GM18505 (cell line): Measurements from ENCODE around the gene SLC48A1.

Experiments used
- ATAC-seq: cut with Tn5 transposase; IDR thresholded peaks from one replicate; pipeline ENCODE4 v1.9.1; 2021; ENCODE audit not compliant: unreplicated experiment
- POLR2A ChIP-seq: IDR thresholded peaks from 4 replicates; pipeline ENCODE4 v1.6.1; 2011; ENCODE audit warnings: borderline replicate concordance; ENCODE audit not compliant: insufficient read depth, insufficient read length; ENCODE audit errors: extremely low read depth

The SLC48A1 gene

DNA sequence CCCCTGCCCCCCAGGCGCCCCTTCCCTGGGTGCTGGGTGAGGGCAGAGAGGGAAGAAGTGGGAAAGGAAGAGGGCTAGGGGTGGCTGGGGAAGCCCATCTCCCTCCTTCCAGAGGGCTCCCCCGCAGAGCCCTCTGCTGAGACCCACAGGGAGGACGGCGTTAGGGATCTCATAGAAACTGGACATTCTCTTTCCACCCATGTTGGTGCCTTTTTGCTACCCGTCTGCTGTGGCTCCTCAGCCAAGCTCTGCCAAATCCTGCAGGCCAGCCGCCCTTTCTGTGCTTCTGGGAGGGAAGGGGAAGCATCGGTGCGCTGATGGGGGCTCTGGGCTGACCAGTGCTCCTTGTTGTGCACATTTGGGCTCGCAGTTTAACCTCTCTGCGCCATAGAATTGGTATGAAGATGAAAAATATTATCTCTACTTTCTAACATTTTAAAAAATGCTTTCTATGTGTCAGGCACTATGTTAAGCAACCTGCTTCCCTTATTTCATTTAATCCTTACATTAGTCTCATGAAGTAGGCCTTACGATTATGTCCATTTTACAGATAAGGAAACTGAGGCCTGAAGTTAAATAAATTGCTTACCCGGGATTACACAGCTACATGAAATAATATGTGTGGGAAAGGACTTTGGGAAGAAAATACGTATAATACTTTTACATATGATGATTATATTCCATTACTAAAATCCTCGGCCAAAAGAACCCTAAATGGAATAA is 981 bp downstream of the SLC48A1 start:
- TF ChIP-seq POLR2A: no peak
- no peak for ATAC-seq

GRCh38 chr12:47774663-47775062 is 1.6 kb downstream of the SLC48A1 start:
- no peak for TF ChIP-seq POLR2A
- no peak for ATAC-seq

GRCh38 chr12:47775100-47775911 is 2.3 kb downstream of the SLC48A1 start:
- no peak for TF ChIP-seq POLR2A
- no peak for ATAC-seq

- no peak for TF ChIP-seq POLR2A
- no peak for ATAC-seq
These were observed 3.6 kb downstream of the SLC48A1 start for GRCh38 chr12:47776471-47777143.

- no peak for ATAC-seq
- TF ChIP-seq POLR2A: no peak
These were observed 4.1 kb downstream of the SLC48A1 start for GRCh38 chr12:47777151-47777550.

GRCh38 chr12:47777741-47778558 is 4.9 kb downstream of the SLC48A1 start:
- ATAC-seq: no peak

GRCh38 chr12:47778881-47779280 is 5.8 kb downstream of the SLC48A1 start:
- no peak for TF ChIP-seq POLR2A
- no peak for ATAC-seq

More at GRCh38 chr12:47777741-47778558, 4.9 kb downstream of the SLC48A1 start:
- TF ChIP-seq POLR2A: no peak

- ATAC-seq: peak; percentile 67
These were observed 6.4 kb downstream of the SLC48A1 start for GRCh38 chr12:47779301-47779942.

DNA sequence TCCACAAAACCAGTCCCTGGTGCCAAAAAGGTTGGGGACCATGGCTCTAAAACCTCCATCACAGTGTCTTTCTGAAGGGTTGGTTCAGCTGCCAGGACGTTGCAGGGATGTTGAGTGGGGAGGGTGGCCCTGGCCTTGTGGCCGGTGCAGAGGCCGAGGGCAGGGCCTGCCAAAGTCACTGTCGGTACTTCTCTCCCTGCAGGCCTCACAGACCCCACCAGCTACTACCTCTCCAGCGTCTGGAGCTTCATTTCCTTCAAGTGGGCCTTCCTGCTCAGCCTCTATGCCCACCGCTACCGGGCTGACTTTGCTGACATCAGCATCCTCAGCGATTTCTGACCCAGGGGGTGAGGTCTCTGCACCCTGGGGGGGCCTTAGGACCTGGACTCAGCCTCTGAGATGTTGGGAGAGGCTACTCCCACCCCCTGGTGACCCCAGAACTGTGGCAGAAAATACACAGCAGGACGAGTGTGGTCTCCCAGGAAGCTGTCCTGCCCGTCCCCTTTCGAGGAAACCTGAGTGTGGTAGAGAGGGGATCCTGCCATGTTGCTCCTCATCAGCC is 7.0 kb downstream of the SLC48A1 start:
- no peak for ATAC-seq
- no peak for TF ChIP-seq POLR2A

More at GRCh38 chr12:47779301-47779942, 6.4 kb downstream of the SLC48A1 start:
- TF ChIP-seq POLR2A: no peak

DNA sequence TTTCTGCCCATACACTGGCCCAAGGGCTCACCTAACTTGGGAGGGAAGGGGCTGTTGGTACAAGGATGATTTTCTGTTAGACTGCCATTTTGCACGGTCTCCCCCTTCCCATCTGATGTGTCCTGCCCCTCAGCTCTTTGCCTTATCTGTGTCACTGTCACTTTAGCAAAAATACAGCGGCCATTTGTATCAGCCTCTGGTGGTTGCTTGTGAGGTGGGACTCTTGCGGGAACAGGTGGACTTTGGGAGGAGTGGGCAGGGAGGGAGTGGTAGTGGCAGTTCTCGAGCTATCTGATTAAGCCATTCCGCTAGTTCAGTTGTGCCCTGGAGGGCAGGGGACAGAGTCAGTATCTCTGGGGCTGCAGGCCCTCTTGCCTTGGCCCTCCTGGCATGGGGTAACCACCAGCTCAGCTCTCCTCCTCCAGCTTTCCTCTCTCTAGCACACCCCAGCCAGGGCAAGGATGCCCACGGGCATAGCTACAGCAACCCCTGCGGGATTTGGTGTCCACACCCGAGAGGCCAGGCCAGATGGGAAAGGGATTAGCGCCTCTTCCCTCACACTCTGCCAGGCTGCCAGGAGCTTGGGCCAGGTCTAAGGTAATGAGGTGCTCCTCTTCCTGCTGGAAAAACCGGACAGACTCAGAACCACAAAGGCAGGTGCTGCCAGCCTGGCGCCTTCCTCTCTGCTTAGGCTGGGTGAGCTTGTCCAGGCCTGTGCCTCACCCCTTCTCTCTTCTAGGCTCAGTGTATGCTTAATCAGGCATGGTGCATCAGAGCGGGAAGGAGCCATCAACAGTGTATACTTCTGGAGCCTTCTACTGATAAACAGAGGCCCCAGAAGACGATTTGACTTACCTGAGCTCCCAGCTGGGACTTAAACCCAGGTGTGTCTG is 8.7 kb downstream of the SLC48A1 start:
- no peak for TF ChIP-seq POLR2A
- no peak for ATAC-seq

DNA sequence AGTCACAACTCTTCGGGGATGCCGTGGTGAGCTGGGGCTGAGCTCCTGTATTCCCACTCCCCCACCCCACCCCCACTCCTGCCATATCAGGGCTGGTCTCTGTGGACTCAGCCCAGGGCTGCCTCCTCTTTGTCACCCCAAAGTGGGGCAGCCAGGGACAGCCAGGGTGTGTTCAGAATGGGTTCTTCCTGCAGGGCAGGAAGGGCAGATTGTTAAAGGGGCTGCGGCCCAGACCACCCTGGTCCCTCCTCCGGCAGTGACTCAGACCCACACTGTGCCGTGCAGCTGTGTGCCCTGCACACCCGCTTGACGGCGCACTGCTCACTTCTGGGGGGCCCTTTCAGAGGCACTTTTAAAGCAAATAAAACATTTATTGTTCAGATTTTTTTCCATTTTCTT is 9.3 kb downstream of the SLC48A1 start:
- no peak for ATAC-seq
- TF ChIP-seq POLR2A: no peak

GRCh38 chr12:47783024-47783755 is 10.2 kb downstream of the SLC48A1 start:
- ATAC-seq: no peak
- no peak for TF ChIP-seq POLR2A
